GM21360 (cell line): ENCODE data around the gene SPI1.

Source experiments
- ATAC-seq: cut with Tn5 transposase; IDR thresholded peaks from one replicate; pipeline ENCODE4 v1.9.1; 2021; ENCODE audit warnings: mild to moderate bottlenecking, moderate library complexity; ENCODE audit not compliant: unreplicated experiment

Gene SPI1

DNA sequence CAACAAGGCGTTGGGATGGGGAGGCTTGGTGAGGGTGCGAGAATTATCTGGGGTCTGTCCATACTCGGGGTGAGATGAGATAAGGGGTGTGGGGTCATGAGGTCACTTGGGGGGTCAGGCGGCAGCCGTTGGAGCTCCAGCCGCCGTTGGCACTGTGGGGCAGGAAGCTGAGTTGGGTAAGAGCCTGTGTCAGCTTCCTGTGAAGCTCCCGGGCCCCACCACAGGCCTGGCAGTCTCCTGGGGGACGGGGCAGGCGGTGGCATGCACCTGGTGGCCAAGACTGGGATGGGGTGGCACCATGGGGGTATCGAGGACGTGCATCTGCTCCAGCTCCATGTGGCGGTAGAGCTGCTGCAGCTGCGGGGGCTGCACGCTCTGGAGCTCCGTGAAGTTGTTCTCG, 18.8 kb downstream of the SPI1 start:
- ATAC-seq = no peak

DNA sequence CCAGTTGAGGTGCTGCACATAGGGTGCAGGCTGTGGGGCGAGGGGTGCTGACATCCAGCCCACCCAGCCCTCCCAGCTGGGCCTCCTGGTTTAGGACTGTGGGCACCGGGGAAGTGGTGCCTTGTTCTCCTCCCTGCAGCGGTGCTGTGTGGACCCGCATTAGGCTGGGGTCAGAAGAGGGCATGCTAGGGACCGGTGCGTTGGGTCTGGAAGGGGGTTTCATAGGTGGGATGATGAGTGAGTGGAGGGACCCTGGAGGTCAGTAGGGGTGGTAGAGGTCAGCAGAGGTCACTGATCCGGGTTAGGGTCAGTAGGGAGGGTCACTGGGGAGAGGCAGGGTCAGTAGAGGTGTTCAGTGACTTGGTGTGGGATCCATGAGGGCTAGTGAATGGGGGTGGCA, 19.2 kb downstream of the SPI1 start:
- no peak for ATAC-seq

DNA sequence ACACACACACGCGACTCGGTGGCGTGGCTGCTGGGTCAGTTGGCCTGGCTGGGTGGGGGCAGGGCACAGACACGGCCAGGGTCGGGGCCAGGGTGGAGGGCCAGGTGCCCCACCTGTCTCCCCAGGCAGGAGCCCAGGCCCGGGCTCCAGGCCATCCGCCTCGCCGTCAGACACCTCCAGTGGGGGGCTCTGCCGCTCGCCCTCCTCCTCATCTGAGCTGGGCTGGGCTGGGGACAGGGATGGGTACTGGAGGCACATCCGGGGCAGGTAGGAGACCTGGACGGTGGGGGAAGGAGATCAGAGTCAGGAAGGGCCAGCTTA, 19.7 kb downstream of the SPI1 start:
- ATAC-seq = no peak

DNA sequence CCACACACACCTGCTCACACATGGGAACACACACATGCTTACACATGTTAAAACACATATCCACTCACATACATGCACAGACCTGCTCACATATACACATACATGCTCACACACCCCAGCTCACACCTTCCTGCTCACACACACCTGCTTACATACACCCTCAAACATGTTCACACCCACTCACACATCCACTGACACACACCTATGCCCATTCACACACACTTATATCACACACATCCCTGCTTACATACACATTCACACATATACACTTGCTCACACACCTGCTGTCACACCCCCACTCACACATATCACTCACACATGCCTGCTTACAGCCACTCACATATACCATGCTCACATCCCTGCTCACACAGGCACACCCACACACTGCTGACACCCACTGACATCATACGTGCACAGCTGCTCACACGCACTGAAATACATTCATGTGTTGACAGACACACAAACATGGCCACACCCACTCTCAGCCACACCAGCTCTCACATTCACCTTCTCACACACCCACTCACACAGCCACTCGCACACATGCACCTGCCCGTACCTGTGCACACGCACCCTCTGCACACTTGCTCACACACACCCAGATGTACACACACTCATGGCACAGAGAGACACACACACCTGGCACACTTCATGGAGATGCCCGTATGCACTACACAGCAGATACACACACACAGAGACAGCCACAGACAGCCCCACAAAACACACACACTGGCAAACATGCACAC, 20.2 kb downstream of the SPI1 start:
- ATAC-seq = no peak

DNA sequence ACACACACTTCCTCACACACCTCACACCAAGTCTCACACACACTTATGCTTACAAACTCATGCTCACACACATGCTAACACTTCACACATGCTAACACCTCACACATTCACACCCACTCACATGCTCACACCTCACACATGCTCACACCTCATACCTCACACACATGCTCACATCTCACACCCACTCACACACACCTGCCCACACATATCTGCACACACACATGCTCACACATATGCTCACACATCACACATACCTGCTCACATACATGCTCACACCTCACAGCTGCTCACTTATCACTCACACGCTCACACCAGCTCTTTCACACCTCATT, 21.4 kb downstream of the SPI1 start:
- no peak for ATAC-seq

DNA sequence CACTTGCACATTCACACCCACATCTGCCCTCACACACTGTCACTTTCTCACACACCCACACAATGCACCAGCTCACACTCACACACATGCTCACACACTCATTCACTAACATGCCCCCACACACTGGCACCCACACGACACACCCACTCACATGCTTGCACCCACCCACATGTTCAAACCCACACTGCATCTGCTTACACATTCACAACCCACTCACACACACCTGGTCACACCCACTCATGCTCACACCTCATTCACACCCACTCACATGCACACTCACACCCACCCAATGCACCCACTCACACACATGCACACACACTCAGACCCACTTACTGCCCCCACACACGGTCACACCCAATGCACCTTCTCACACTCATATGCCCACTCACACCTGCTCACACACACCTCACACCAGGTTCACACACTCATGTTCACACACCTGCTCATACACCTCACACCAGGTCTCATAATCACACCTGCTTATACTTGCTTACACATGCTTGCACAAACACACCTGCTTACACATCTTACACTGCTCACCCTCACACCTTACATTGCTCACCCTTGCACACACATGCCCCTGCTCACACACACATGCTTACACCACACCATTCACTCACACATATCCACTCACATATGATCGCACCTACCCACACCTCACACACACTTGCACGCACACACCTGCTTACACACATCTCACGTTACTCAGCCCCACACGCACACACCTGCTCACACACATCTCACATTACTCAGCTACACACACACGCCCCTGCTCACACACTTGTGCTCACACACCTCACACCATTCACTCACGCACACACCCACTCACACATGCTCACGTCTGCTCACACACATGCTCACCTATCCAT, 22.0 kb downstream of the SPI1 start:
- no peak for ATAC-seq

DNA sequence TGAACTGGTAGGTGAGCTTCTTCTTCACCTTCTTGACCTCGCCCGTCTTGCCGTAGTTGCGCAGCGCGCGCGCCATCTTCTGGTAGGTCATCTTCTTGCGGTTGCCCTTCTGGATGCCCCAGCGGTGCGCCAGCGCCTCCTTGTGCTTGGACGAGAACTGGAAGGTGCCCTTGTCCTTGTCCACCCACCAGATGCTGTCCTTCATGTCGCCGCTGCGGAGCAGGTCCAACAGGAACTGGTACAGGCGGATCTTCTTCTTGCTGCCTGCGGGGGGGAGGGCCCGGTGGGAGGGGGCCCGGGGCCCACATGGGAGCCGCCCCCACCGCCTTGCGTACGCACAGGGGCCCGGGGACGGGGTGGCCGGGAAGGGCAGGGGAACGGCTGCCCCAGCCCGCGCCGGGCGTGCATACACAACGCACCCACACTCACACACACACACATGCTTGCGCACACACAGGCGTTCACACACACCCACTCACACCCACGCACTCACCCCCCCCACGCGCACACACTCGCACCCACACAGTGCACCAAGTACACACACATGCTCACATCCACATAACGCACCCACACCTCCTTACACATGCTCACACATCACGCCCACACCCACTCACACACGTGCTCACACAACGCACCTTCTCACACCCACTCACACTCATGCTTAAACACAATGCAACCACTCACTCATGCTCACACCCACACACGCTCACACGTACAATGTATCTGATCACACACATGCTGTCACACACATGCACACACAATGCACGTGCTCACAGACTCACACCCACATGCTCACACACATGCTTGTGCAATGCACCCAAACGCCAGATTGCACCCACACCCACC, 22.8 kb downstream of the SPI1 start:
- no peak for ATAC-seq

DNA sequence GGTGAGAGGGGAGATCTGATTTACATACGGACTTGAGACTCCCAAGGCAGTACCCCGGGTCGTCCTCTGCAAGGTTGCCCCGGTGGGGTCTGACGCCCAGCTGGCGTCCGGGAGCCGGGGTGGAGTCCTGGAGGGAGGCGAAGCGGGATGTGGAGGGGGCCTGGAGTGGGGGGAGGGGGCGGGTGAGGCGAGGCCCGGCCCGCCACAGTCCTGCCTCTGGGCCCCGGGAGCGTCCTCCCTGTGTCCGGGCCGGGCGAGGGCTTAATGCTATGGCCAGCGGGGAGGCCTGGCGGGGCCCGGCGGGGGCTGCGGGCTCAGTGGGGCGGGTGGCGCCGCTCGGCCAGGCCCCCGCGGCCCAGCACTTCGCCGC, 23.4 kb downstream of the SPI1 start:
- ATAC-seq = no peak

DNA sequence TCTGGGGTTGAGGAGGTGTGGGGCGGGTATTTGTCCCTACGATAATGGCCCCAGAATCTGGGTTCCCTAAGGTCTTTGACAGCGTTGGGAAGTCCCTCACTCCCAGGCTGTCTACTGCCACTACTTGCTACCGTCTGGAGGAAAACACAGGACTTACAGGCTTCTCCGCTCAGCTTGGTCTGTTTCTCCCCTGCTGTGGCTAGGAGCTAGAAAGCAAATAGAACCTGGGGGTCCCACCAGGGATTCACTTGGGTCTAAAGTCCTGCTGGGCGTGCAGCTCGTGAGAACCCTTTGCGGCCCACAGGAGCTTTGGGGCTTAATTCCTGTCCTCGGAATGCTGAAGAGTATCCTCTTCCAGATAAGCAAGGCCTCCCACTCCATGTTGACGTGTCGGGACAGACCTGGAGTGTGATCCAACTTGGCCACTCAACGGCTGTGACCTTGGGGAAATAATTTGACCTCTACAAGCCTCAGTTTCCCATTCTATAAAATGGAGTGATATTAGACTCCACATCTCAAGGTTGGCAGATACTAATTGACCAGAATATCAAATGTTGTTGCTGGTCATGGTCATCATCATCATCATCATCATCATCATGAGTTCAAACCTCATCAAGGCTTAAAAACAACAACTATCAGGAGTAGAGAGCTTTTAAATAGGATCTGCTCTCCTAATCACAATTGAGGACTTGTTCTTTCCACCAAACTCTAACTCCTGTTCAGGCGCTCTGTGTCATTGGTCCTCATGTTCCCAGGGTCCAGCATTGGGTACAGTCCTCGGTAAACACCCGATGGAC, 24.2 kb downstream of the SPI1 start:
- ATAC-seq = no peak

DNA sequence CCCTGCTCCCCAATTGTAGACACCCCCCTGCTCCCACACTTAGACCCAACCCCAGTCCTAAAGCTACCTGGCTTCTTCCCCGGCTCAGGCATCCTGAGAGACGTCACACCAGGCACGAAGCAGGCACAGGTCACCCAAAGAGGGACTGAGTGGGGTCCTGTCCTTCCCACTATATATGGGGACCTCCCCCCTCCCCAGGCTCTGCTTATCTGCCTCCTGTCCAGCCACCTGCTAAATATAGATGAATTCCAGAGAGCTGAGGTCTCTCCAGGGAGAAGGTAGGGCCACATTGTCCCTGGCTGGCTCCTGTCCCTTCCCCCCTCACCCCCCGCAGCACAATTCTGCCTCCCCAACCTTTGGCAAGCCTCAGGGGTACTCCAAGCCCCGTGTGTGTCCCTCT, 25.8 kb downstream of the SPI1 start, which contains the start of gene MYBPC3:
TSS of gene MYBPC3 (minus strand) at position 147 of the 400 bp plus-strand sequence. CDS start at position 92, 55 bp downstream.
- no peak for ATAC-seq

DNA sequence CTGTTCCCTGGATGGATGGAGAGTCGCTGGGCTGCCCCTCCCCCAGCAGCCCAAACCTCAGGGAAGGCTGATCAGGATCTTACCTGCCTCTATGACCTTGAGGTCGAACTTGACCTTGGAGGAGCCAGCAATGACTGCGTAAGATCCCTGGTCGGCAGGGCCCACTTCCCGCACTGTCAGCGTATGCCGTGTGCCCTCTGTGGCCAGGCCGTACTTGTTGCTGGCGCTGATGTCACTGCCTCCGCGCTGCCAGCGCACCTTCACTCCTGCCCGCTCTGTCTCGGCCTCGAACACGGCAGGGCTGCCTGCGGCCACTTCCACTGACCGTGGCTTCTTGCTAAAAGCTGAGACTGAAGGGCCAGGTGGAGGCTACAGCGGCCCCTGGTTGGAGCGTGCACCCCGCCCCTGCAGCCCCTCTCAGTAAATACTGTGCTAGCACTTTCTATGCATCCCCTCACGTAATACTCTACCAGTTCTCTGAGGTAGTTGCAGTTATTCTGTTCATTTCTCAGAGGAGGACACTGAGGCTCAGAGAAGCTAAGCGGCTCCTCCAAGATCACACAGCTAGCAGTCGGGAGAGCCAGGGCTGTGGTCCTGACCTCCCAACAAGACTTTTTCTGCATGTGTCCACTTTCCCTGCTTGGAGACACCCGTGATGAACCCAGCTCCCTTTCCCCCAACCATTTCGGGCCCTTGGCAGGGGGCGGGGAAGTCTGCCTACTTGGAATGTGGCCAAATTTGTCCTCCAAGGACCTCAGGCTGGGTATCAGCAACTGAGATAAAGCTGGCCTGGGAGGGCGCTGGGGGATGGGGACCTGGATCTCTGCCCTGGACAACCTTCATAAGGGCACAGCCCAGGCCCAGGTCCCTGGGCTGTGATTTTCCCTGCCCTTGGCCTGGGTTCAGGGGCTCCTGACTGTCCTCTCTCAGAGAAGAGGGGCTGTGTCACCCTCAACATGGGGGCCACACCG, 26.9 kb downstream of the SPI1 start:
- ATAC-seq = no peak

DNA sequence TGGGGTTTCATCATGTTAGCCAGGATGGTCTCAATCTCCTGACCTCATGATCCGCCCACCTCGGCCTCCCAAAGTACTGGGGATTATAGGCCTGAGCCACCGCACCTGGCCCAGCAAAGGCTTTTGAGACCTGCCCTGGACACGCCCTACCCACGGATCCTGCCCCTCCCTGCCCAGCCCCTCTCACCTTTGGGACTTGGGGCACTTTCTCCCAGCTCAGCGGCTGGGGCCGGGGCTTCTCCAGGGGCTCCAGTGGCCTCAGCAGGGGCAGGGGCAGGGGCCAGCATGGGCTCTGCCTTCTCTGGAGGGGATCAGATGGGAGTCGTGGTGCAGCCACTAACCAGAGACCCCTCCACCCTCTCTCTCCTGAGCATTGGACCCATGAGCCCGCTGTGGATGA, 28.0 kb downstream of the SPI1 start:
- ATAC-seq = no peak

DNA sequence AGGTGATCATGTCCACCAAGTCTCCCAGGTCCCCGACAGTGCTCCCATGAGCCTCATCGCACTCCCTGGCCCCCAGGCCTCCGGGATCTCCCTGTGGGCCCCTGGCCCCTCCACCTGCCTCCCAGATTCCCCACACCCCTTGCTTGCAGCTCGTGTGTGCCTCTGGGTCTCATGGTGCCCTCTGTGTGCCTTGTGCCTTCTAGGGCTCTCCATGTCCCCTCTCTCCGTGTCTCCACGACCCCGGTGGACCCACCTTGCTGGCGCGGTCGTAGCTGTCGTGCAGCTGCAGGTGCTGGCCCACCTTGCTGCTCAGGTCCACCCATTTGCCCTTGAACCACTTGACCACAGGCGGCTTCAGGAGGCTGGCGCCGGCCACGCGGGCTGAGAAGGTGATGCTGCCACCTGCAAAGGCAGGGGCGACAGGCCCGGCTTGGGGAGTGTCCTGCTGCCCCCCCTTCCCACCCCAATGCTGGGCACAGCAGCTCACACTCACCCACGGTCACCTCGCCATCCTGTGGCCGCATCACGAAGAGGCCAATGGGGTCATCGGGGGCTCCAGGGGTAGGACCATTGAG, 28.7 kb downstream of the SPI1 start:
- no peak for ATAC-seq

DNA sequence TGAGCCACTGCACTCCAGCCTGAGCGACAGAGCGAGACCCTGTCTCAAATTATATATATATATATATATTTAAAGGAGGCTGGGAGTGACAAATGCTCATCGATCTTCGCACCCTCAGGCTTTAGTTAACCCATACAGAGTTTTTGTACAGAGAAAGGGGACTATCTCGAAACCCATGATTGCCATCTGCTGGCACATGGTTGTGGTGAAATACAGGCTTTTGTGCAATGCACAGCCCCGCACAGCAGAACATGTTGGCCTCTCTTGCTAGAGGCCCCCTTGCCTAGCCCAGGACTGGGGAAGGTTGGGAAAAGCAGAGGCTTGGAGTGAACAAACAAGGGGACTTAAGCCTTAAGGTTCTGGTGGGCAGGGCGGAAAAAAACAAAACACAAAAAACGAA, 29.5 kb downstream of the SPI1 start:
- ATAC-seq = no peak

DNA sequence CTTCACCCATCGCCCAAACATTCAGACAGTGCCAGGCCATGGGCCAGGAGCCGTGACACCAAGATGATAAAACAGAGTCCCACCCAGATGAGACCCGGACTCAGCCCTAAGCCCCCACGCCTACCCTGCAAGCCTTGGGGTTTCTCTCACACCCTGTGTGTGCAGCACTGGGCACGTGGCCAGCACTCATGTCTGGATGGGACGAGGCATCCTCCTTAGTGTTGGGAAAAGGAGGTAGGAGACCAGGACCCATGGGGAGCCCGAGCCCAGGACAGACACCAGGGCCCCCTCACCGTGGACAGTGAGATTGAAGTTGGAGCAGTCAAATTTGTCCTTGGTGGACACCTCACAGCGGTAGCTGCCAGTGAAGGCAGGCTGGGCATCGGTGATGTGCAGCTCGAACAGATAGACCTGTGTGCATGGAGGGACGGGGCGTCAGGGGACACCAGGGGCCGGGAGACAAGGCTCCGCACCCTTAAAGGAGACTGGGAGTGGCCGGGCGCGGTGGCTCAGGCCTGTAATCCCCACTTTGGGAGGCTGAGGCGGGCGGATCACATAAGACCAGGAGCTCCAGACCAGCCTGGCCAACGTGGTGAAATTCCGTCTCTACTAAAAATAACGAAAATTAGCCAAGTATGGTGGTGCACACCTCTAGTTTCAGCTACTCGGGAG, 30.1 kb downstream of the SPI1 start:
- no peak for ATAC-seq

DNA sequence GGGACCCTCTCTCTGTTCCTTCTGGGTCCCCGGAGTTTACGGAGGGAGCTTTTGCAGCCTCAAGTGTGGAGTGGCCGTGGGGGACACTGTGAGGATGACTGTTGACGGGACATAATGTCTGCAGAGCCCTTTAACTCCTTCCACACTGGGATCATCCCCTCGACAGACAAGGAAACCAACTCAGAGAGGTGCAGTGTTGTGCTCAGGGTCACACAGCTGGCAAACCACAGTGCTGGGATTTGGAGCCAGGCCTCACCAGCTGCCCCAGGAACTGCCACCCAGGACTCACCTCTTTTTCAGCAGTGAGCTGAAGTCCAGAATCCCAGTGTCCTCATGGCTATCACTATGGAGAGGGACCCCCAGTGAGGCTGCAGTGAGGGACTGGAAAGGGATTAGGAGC, 31.2 kb downstream of the SPI1 start:
- ATAC-seq = no peak

DNA sequence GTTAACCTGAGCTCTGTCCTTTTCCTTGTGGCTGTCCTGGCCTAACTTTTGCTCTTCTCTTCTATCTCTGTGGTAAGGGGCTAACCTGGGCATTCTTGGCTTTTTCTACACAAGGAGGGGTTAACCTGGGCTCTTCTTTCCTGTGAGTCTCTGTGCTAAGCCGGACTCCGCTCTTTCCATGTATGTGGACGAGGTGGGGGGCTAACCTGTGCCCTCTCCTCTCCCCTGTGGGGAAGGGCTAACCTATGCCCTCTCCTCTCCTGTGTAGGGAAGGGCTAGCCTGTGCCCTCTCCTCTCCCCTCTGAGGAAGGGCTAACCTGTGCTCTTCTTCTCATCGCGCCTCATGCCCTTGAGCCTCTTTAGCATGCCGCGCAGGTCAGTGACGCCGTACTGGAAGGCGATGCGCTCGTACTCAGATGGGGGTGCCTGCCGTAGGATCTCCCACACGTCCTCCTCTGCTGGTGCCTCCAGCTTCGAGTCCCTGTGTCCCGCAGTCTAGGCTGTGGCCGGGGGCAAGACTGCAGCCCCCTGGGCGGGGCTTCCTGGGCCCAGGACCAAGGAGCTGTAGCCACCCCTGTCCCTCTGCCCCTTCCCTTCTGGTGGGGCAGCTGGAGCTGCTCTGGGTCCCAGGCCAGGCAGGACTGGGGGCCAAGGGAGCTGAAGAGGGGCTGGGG, 32.3 kb downstream of the SPI1 start:
- ATAC-seq = no peak

DNA sequence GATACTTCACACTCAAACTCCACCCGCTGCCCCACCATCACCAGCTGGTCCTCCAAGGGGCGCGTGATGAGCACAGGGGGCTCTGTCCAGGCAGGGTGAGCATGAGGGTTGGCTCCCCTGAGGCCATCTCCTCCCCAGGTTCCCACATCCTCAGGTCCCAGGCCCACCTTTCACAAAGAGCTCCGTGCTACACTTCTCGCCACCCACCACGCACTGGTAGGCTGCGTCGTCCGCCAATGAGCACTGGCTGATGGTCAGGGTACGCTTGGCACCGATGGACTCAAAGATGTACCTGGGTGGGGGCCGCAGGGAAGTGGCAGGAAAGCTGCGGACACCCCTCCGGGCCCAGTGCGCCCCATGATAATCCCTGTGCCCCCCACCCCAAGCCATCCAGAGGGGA, 35.5 kb downstream of the SPI1 start:
- no peak for ATAC-seq
